PFSK-1 (cell line): ENCODE results near the gene CSF2.

Experiments used
- FOXP2 ChIP-seq: optimal IDR thresholded peaks from 2 replicates; pipeline ENCODE3; 2011; ENCODE audit warnings: borderline replicate concordance, control low read depth, inconsistent platforms; ENCODE audit not compliant: insufficient read depth; ENCODE audit errors: extremely low read length, extremely low read depth
- POLR2AphosphoS5 ChIP-seq: IDR thresholded peaks from 2 replicates; pipeline ENCODE4 v1.6.1; 2012; ENCODE audit warnings: low read depth, mild to moderate bottlenecking, control low read depth, low read length, moderate library complexity
- REST ChIP-seq, 2 experiments: IDR thresholded peaks; 2 replicates each; pipeline versions ENCODE4 v1.6.1 to v1.8.0; 2011 to 2012; ENCODE audit warnings: low read depth in 2 of 2, low read length in 2 of 2, control low read depth in 1 of 2, inconsistent platforms in 1 of 2, mild to moderate bottlenecking in 1 of 2, moderate library complexity in 1 of 2; ENCODE audit not compliant: insufficient read depth in 1 of 2
- SIN3A ChIP-seq: IDR thresholded peaks from 2 replicates; pipeline ENCODE4 v1.6.1; 2012; ENCODE audit warnings: mild to moderate bottlenecking, low read length, moderate library complexity, borderline replicate concordance; ENCODE audit not compliant: insufficient read depth
- TAF1 ChIP-seq: IDR thresholded peaks from 2 replicates; pipeline ENCODE4 v1.6.1; 2012; ENCODE audit warnings: low read length, control low read depth, borderline replicate concordance; ENCODE audit not compliant: insufficient read depth

CSF2 gene

GRCh38 chr5:132026516-132027008, 47.0 kb upstream of the CSF2 start:
- no peak for TF ChIP-seq POLR2AphosphoS5
- no peak for TF ChIP-seq TAF1
- TF ChIP-seq FOXP2 = no peak
- TF ChIP-seq SIN3A = no peak
- TF ChIP-seq REST (IDR thresholded peaks at IDR 0.05; ENCODE audit: insufficient read depth in 1 of 2, low read depth in 2 of 2, low read length in 2 of 2) = no peak

DNA sequence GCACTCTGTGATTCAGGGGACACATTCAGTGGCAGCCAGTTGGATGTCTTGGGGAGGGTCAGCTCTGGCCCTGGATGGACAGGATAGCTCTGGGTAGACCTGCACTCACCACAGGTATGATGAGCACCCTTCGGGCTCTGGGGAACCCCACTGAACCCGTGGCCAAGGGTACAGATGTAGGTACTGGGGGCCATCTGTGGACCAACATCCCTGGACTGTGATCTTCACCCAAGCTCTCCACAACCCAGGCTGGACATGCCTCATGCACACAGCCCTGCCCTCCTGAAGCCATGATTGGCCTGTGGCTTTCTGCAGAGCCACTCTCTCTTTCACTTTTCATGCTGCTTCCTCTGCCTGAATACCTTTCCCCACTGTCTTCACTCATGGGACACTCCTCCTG, 46.6 kb upstream of the CSF2 start:
- TF ChIP-seq REST (IDR thresholded peaks at IDR 0.05; ENCODE audit: insufficient read depth in 1 of 2, low read depth in 2 of 2, low read length in 2 of 2) (no peak), SIN3A (no peak), FOXP2 (no peak), TAF1 (no peak), POLR2AphosphoS5 (no peak)

DNA sequence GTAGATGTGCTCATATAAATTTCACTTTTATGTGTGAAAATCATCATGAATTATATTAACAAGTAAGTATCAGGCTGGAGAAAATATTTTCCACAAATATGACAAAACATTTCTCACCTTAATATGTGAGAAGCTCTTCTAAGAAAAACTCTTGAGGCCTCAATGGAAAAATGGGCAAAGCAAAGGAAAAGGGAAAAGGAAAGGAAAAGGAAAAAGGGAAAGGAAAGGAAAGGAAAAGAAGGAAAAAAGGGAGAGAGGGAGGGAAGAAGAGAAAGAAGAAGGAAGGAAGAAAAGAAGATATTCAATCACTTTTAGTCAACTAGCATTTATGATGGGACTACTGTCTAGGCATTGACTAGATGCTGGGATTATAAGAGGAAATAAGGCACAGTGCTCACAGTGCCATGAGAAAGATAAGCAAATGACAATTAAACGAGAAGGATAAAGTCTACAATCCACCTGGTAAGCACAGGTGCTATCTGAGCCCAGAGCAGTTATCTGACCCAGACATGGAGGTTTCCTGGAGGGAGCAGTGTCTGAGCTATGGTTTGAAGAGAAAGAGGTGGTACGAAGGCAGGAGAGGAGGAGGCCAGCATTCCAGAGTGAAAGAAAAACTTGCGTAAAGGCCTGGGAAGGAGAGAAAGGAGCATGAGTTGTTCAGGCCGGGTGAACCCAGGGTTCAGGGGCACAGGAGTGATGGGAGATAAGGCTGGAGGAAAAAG, 43.8 kb upstream of the CSF2 start:
- no peak for TF ChIP-seq FOXP2
- no peak for TF ChIP-seq POLR2AphosphoS5
- no peak for TF ChIP-seq TAF1
- no peak for TF ChIP-seq SIN3A
- no peak for TF ChIP-seq REST (IDR thresholded peaks at IDR 0.05; ENCODE audit: insufficient read depth in 1 of 2, low read depth in 2 of 2, low read length in 2 of 2)

- TF ChIP-seq FOXP2 (no peak), SIN3A (no peak), REST (IDR thresholded peaks at IDR 0.05; ENCODE audit: insufficient read depth in 1 of 2, low read depth in 2 of 2, low read length in 2 of 2) (no peak), POLR2AphosphoS5 (no peak), TAF1 (no peak)
Measured at GRCh38 chr5:132030610-132031009, 43.0 kb upstream of the CSF2 start.

DNA sequence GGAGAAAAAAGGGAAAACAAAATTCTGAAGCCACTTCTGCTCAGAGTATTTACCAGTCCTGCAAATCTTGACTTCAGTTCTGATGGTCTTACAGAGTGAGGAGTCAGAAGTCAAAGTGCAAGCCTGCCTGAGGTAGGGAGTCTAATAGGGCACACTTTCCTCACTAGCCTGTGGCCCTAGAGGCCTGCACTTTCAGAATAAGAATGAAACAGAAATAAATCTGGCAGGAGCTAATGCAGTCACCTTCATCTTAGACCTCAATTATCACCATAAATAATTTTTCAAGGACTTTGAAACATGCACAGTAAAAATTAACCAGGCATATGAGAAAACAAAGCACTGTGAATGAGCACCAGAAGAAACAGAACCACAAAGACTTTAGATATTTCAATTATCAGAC, 41.4 kb upstream of the CSF2 start:
- TF ChIP-seq REST (IDR thresholded peaks at IDR 0.05; ENCODE audit: insufficient read depth in 1 of 2, low read depth in 2 of 2, low read length in 2 of 2) (no peak), SIN3A (no peak), FOXP2 (no peak), POLR2AphosphoS5 (no peak), TAF1 (no peak)
